ENCODE measurements around the gene AGBL4. TPM values are rescaled to one million over a fixed set of nuclear protein-coding genes. Genes with fewer than 3 reads are reported as not detected.
"Not testable (repeated sequence)": the region's sequence is repeated elsewhere in the genome, so short reads cannot be mapped to it uniquely, and the experiment has no call there.

AGBL4 gene
- total RNA-seq, 4 donors from 2014 or later = not detected

DNA sequence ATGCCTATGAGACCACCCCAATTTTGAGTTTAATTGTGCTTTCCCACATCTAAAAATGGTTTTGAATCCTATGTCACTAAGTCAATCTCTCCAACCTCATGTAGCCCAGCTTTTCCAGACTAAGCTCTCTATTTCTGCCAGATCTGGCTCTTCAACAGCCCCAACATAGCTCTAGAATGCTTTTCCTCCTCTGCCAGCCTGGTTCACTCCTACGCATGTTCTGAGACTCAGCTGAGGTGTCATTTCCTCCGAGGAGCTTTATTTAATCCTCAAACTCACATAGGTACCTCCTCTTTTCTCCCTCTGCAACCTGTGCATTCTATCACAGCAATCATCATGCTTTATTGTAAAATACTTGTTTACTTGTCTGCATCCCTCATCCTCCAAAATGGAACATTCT lies 729.2 kb downstream of the AGBL4 start:
- no peaks in the 10 kb centered on the region for H3K4me1 ChIP-seq
- intact Hi-C loops (cut with DNase I; ENCODE audit: low total_unique reads) (no loop called here), in situ Hi-C loops (cut with MboI; ENCODE audit: low sequenced_read_pairs in 4 of 4) (no loop called here)
- no peak for ATAC-seq
- H3K27ac ChIP-seq = no peak overlapping the region
- no peaks in the 10 kb centered on the region for H3K27me3 ChIP-seq
- no peak overlapping the region for H3K4me3 ChIP-seq
- no peak for DNase-seq
- no peaks in the 10 kb centered on the region for H3K9me3 ChIP-seq
- no peak for TF ChIP-seq CTCF (IDR thresholded peaks at IDR 0.05 in 4 of 5, conservative IDR thresholded peaks at IDR 0.05 in 1 of 5)
- no peak for TF ChIP-seq POLR2A (IDR thresholded peaks at IDR 0.05)
- no peaks in the 10 kb centered on the region for H3K36me3 ChIP-seq

- no peaks in the 10 kb centered on the region for H3K9me3 ChIP-seq
- no peaks in the 10 kb centered on the region for H3K4me1 ChIP-seq
- in situ Hi-C loops (cut with MboI; ENCODE audit: low sequenced_read_pairs in 4 of 4) = no loop called here
- no peak overlapping the region for H3K27ac ChIP-seq
- DNase-seq = no peak
- no peak for ATAC-seq
- no peaks in the 10 kb centered on the region for H3K36me3 ChIP-seq
- TF ChIP-seq POLR2A (IDR thresholded peaks at IDR 0.05) = no peak
- no peak for TF ChIP-seq CTCF (IDR thresholded peaks at IDR 0.05 in 4 of 5, conservative IDR thresholded peaks at IDR 0.05 in 1 of 5)
- intact Hi-C loops (cut with DNase I; ENCODE audit: low total_unique reads) = no loop called here
- H3K4me3 ChIP-seq = no peak overlapping the region
- no peaks in the 10 kb centered on the region for H3K27me3 ChIP-seq
Measured at GRCh38 chr1:49293016-49293415, 730.7 kb downstream of the AGBL4 start.

GRCh38 chr1:49257211-49258049 lies 766.3 kb downstream of the AGBL4 start:
- not testable (repeated sequence) for H3K4me1 ChIP-seq

GRCh38 chr1:49252917-49253316 lies 770.8 kb downstream of the AGBL4 start:
- in situ Hi-C loops (cut with MboI; ENCODE audit: low sequenced_read_pairs in 4 of 4) = no loop called here
- no peak overlapping the region for H3K4me3 ChIP-seq
- no peak for DNase-seq

More at GRCh38 chr1:49257211-49258049, 766.3 kb downstream of the AGBL4 start:
- intact Hi-C loops (cut with DNase I; ENCODE audit: low total_unique reads); H3K27me3 ChIP-seq; in situ Hi-C loops (cut with MboI; ENCODE audit: low sequenced_read_pairs in 4 of 4); H3K4me3 ChIP-seq; ATAC-seq; H3K27ac ChIP-seq; H3K36me3 ChIP-seq; H3K9me3 ChIP-seq; DNase-seq: not testable (repeated sequence)

More at GRCh38 chr1:49252917-49253316, 770.8 kb downstream of the AGBL4 start:
- intact Hi-C loops (cut with DNase I; ENCODE audit: low total_unique reads) = no loop called here
- TF ChIP-seq CTCF (IDR thresholded peaks at IDR 0.05 in 4 of 5, conservative IDR thresholded peaks at IDR 0.05 in 1 of 5) = no peak
- ATAC-seq = no peak
- Histone ChIP-seq H3K4me1 (no peaks in the 10 kb centered on the region), H3K27me3 (no peaks in the 10 kb centered on the region), H3K9me3 (no peaks in the 10 kb centered on the region), H3K36me3 (no peaks in the 10 kb centered on the region), H3K27ac (no peak overlapping the region)
